GM18858 (cell line): ENCODE results near the gene STRN4.

Experiments used
- ATAC-seq: cut with Tn5 transposase; IDR thresholded peaks from one replicate; pipeline ENCODE4 v1.9.1; 2021; ENCODE audit not compliant: unreplicated experiment

The STRN4 gene

DNA sequence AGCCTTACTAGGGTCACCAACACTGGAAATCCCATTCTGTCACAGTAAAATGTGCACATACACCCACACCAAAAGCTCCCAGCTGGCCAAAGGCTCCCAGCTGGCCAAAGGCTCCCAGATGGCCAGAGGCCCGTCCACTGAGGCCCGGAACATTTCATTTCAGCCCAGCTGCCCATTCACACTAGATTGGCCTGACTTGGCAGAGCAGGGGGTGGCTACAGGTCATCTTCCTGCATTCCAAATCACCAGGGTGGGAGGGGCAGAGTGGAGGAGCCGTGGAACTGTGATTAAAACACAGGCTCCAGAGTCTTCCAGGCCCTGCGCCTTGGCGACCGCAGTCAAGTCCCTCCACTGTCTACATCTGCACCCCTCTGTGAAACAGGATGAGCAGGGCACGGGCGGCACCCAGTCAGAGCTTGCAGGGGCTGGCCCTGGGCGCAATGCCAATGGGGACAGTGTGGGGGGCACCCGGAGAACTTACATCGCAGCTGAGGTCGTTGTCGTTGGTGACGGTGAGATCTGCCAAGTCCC, 19.2 kb downstream of the STRN4 start:
- no peak for ATAC-seq

DNA sequence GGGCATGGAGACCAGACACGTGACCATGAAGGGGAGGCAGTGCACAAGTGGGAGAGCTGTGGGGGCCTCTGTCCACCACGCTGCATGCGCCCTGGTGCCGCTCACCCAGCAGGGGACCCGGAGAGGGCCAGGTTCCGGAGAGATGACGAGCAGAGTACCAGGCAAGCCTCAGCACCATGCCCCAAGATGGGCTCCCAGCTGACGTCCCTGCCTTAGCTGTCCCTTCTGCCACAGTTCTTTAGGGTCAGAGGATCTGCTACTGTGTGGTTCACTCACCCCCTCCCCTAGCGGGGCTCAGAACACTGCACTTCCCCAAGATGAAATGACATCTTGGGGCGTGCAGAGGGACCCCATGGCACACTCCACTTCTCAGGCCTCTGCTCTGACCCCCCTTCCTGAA, 19.7 kb downstream of the STRN4 start:
- ATAC-seq, result no peak

DNA sequence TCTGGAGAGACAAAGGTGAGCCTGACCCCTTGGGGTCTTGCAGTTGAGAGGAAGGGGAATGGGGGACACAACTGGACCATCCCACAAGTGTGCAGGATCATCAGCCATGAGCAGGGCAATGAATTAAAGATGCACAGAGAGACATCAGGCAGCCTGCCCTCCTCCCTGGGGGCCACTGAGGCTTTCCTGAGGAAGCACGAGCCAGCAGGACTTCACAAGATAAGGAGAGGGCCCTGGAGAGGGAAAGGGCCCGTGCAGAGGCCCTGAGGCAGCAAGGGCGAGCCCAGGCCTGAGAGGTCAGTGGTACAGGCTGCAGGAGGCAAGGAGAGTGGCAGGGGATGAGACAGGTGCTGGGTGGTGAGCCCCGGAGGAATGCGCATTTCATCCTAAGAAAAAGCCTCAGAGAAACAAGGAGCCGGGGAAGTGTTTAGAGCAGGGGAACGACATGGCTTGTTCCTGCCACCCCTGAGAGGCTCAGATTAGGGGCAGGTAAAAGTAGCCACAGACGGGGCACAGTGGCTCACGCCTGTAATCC, 20.3 kb downstream of the STRN4 start:
- ATAC-seq, result no peak

GRCh38 chr19:46725036-46725820, 21.0 kb downstream of the STRN4 start:
- no peak for ATAC-seq

- ATAC-seq, result no peak
Observed at GRCh38 chr19:46724468-46724867, 21.8 kb downstream of the STRN4 start.

DNA sequence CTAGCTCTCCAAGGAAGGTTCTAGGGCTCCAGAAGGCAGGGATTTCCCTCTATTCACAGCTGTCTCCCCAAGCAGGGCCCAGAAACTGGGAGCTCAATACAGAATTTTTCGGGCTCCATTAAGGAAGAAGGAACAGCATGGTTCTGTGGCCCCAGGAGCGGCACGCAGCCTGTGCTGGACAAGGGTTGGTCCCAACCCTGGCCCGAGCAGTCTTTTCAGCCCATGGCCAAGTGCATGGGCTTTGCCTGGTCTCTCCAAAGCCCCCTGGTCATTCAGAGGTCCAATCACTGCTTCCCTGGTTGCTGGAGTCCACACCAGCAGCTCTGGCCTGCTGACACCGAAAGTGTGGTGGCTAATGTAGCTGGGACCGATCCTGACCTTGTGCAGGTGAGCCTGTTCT, 22.8 kb downstream of the STRN4 start:
- ATAC-seq, result no peak

DNA sequence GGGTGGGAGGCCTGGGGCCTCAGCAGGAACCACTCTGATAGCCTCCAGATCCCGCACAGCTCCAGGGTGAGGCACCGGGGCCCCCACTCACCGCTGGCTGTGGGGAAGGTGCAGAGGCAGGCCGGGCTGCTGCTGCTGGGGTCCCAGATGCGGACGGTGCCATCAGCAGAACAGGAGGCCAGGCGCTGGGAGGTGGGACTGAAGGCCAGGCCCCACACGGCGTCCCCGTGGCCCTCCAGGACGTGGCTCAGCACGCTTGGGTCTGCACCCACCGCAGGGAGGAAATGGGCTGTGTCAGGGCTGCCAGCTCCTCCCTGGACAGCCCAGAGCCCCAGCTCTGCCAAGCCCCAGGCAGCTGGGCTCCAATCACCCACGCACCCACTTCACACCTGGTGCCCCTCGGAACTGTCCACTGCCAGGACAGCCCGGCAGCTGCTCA, 23.2 kb downstream of the STRN4 start:
- no peak for ATAC-seq

DNA sequence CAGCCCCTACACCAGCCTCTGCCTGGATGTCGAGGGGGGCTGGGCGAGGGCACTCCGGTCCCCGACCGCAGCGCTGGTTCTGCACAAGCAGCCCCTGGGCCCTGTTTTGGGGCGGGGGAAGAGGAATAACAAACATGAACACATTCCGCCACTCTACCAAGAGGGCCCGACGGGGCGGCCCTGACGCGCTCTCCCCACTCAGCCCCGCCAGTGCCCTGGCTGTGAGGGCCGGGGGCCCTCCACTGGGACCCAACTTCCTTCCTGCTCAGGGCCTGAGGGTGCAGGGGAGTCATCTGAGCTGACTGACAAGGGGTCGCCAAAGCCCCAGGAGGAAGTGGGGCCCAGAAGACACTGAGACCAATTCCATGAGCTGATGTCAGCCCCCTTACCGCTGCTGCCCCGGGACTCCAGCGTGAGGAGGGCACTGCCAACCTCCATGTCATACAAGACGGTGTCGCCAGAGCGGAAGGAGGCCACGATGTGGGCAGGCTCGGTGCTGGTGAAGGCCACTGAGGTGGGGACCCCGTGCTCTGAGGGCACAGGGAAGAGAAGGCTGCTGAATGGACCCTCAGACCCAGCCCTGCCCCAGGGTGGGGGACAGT, 23.7 kb downstream of the STRN4 start:
- no peak for ATAC-seq

- ATAC-seq, result no peak
Observed at GRCh38 chr19:46722004-46722380, 24.3 kb downstream of the STRN4 start.

DNA sequence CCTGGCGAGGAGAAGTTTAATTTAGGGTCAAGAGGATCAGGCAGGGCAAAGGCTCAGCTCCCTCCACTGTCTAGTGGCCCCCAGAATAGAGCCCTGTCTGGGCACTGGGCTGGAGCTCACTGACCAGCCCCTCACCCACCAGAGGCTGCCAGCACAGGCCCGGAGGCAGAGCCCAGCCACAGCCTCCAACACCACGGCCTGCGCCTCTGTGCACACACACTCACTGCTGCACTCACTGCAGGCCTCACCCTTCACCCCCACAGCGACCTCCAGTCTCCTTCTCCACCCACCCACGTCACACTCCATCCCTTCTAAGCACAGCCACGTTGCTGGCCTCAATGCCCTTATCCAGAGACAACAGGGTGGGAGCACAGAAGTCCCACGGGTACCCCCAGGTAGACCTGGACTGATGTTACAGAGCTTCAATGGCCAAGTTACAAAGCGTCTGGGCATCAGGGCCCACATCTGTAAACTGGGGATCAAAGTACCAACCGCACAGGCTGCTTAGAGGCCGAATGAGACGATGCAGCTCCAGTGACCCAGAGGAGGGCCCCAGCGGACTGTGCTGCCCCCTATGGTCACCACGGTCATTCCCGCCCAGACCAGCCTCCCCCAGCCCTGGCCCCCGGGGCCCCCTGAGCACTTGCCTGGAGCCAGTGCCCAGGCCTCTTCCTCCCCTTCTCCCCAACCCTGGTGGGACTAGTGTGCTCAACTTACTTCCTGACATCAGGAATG, 24.8 kb downstream of the STRN4 start:
- no peak for ATAC-seq

- no peak for ATAC-seq
Observed at GRCh38 chr19:46720503-46721239, 25.6 kb downstream of the STRN4 start.

GRCh38 chr19:46719629-46720502, 26.4 kb downstream of the STRN4 start:
- no peak for ATAC-seq

DNA sequence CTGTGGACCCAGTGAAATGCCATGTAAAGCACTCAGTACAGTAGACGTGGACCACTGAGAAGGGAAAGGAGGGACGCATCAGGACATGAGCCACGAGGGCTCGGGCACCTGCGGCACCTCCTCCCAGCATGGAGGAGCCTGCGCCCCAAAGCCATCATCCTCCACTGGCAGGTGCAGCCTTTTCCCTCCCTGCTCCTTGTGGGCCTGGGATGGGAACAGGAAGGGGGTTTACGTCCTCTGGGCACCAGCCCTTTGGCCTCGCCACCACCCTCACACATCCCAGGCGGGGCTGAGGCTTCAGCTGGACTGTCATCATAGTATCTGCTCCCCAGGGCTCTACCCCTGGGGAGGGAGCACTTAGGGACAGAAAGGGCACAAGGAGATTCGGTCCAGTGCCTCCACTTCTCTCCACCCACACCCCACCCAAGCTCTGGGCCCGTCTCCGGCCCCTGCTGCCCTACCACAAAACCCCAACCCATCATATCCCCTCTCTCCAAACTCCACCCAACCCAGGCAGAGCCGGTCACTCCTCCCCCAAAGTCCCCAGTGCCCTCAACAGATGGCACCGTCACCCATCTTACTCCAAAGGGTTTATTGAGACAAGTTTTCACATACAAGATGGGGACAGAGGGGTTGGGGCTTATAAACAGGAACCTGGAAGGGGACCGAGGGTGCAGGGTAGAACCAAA, 27.2 kb downstream of the STRN4 start:
- ATAC-seq, result no peak

DNA sequence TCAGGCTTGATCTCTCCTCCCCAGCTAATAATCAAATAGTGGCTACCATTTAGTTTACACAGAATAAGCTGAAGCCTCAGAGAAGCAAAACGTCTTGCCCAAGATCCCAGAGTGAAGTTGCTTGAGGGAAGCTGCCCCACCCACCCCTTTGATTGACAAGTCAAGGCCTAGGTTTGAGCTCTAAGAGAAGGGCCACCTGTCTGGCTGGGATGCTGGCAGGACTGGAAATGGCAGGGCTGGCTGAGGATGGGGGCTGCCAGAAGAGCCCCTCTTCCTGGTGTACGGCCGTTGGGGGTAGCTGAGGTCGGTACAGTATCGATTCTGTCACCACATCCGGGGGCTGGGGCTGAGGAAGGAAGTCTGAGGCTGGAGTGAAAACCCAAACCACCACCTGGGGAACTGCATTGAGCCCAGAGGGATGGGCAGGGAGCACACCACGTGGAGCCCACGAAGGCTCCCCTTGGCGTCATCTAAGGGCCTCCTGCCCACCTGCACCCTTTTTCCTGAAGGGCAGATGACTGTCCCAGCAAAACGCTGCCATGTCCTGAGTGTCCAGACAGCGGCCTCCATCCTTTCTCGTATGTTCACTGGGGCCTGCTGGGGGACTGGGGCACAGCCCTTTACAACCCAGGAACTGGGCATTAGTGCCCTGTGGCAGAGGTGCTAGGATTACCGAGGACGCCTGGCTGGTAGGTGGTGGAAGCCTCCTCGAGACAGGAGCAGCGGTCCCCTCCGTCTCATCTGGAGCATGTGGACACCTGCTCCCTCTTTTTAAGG, 27.9 kb downstream of the STRN4 start:
- ATAC-seq, result no peak

DNA sequence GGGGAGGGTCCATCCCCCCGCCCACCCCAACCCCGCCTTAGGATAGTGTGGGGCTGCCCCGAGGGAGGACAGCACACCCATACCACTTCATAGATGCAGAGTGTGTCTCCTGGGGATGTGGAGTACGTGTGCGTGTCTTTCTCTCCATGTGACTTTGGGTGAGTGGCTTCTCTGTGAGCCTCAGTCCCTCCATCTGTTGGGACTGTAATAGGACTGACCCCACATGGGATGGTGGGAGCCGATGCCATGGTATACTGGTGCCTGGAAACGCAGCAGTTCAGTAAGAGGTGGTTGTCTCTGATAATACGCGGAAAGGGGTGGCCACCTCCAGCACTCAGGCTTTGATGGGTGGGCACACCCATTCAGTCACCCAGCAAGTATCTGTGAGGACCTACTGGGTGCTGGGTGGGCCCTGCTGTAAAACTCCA, 28.5 kb downstream of the STRN4 start:
- no peak for ATAC-seq

DNA sequence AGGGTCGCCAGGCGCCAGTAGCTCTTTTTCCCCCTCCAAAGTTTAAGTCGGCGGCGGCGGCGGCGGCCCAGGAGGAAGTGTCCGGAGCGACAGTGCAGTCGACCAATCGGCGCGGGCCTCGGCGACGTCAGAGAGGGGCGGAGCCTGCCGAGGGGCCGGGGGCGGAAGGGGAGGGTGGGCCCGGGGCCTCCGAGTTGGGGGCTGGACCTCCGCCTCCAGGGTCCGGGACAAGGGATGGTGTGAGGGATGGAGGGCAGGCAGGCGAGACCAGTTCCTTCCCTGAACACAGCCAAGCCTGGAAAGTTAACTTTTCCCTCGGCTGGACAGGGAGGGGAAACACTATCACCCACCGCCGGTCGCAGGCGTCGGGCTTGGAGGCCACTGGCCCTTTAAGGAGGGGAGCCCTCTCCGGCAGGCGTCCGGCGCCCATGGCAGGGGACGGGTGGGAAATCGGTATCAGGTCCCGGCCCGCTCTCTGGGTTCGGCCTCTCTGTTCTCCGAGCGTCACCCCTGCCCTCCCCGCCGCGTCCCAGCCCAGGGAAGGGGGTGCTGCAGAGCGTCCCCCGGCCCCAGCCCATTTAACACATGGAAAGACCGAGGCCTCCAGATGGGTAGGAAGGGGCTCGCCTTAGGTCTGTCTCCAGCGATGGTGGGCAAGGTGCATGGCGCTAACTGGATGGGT, 29.1 kb downstream of the STRN4 start, which contains the start of gene PRKD2:
PRKD2 (minus strand) TSS at position 81 of the 682 bp plus-strand sequence. CDS start 744 bp downstream, outside the sequence.
- ATAC-seq, result no peak

DNA sequence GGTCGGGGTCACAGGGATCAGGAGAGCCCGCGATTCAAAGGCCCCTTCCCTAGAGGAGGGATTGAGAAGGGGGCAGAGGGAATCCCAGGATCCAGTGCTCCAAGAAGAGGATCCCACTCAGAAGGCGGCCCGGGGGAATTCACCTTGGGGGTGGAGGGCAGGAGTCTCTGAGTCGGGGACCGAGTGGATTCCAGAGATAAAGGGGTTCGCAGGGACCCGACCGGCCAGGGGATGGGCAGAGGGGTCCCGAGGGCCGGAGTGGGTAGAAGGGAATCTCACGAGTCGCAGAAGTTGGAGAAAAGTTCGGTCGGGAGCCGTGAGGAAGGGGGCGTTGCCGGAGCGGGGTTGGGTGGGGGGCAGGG, 29.6 kb downstream of the STRN4 start:
- no peak for ATAC-seq
